ENCODE data around the gene SERPINA3. TPM values are rescaled to one million over a fixed set of nuclear protein-coding genes. Genes with fewer than 3 reads are reported as not detected.

SERPINA3 gene
- total RNA-seq, 2 donors from 2014 or later: 352 to 505 TPM

GRCh38 chr14:94569381-94570001 is 42.7 kb upstream of the SERPINA3 start:
- no peaks in the 10 kb centered on the region for H3K9me3 ChIP-seq
- H3K36me3 ChIP-seq: no peaks in the 10 kb centered on the region
- H3K27ac ChIP-seq: no peak overlapping the region
- no peak for TF ChIP-seq POLR2AphosphoS5 (IDR thresholded peaks at IDR 0.05)
- no peak for TF ChIP-seq CTCF (IDR thresholded peaks at IDR 0.05)
- TF ChIP-seq POLR2A (IDR thresholded peaks at IDR 0.05): no peak
- WGBS: 86% methylated on average over 20 of the region's 20 CpGs
- no peak overlapping the region for H3K4me3 ChIP-seq
- intact Hi-C loops (cut with DNase I): no loop called here
- H3K4me1 ChIP-seq (replicated peaks): no peaks in the 10 kb centered on the region
- DNase-seq (ENCODE audit: low spot score): no peak
- H3K27me3 ChIP-seq (replicated peaks; ENCODE audit: insufficient read depth): no peaks in the 10 kb centered on the region

GRCh38 chr14:94570002-94570400 is 42.2 kb upstream of the SERPINA3 start:
- Histone ChIP-seq H3K4me3 (no peak overlapping the region), H3K4me1 (replicated peaks) (no peaks in the 10 kb centered on the region), H3K36me3 (no peaks in the 10 kb centered on the region), H3K9me3 (no peaks in the 10 kb centered on the region), H3K27me3 (replicated peaks; ENCODE audit: insufficient read depth) (no peaks in the 10 kb centered on the region), H3K27ac (no peak overlapping the region)
- WGBS: 89% methylated on average over 6 of the region's 6 CpGs
- TF ChIP-seq POLR2A (IDR thresholded peaks at IDR 0.05): no peak
- TF ChIP-seq CTCF (IDR thresholded peaks at IDR 0.05): no peak
- TF ChIP-seq POLR2AphosphoS5 (IDR thresholded peaks at IDR 0.05): no peak
- intact Hi-C loops (cut with DNase I): no loop called here
- no peak for DNase-seq (ENCODE audit: low spot score)

GRCh38 chr14:94570440-94570839 is 41.8 kb upstream of the SERPINA3 start:
- H3K27ac ChIP-seq: no peak overlapping the region

GRCh38 chr14:94571395-94571794 is 40.8 kb upstream of the SERPINA3 start:
- H3K27ac ChIP-seq: no peak overlapping the region
- H3K4me1 ChIP-seq (replicated peaks): no peaks in the 10 kb centered on the region
- no peak for DNase-seq (ENCODE audit: low spot score)
- TF ChIP-seq POLR2A (IDR thresholded peaks at IDR 0.05): no peak
- no peak for TF ChIP-seq CTCF (IDR thresholded peaks at IDR 0.05)
- no peak for TF ChIP-seq POLR2AphosphoS5 (IDR thresholded peaks at IDR 0.05)
- H3K36me3 ChIP-seq: no peaks in the 10 kb centered on the region
- H3K27me3 ChIP-seq (replicated peaks; ENCODE audit: insufficient read depth): no peaks in the 10 kb centered on the region
- WGBS: 69% methylated on average over 7 of the region's 7 CpGs
- intact Hi-C loops (cut with DNase I): no loop called here
- no peak overlapping the region for H3K4me3 ChIP-seq
- no peaks in the 10 kb centered on the region for H3K9me3 ChIP-seq

More at GRCh38 chr14:94570440-94570839, 41.8 kb upstream of the SERPINA3 start:
- Histone ChIP-seq H3K27me3 (replicated peaks; ENCODE audit: insufficient read depth) (no peaks in the 10 kb centered on the region), H3K4me3 (no peak overlapping the region), H3K9me3 (no peaks in the 10 kb centered on the region), H3K4me1 (replicated peaks) (no peaks in the 10 kb centered on the region), H3K36me3 (no peaks in the 10 kb centered on the region)
- TF ChIP-seq POLR2AphosphoS5 (IDR thresholded peaks at IDR 0.05) (no peak), CTCF (IDR thresholded peaks at IDR 0.05) (no peak), POLR2A (IDR thresholded peaks at IDR 0.05) (no peak)
- 65% methylated on average over 9 of the region's 9 CpGs for WGBS
- intact Hi-C loops (cut with DNase I): no loop called here
- DNase-seq (ENCODE audit: low spot score): no peak

GRCh38 chr14:94571950-94572349 is 40.2 kb upstream of the SERPINA3 start:
- H3K4me3 ChIP-seq: no peak overlapping the region
- 81% methylated on average over 6 of the region's 6 CpGs for WGBS
- H3K4me1 ChIP-seq (replicated peaks): no peaks in the 10 kb centered on the region
- DNase-seq (ENCODE audit: low spot score): no peak
- no peak for TF ChIP-seq POLR2A (IDR thresholded peaks at IDR 0.05)
- TF ChIP-seq POLR2AphosphoS5 (IDR thresholded peaks at IDR 0.05): no peak
- TF ChIP-seq CTCF (IDR thresholded peaks at IDR 0.05): no peak
- intact Hi-C loops (cut with DNase I): no loop called here
- no peaks in the 10 kb centered on the region for H3K9me3 ChIP-seq
- H3K27ac ChIP-seq: no peak overlapping the region
- H3K27me3 ChIP-seq (replicated peaks; ENCODE audit: insufficient read depth): no peaks in the 10 kb centered on the region
- no peaks in the 10 kb centered on the region for H3K36me3 ChIP-seq
